Measurements from ENCODE around the gene OR2AT4.

- no peak for TF ChIP-seq CTCF (conservative IDR thresholded peaks at IDR 0.05; ENCODE audit: low read depth, low read length)
- TF ChIP-seq USF2 (IDR thresholded peaks at IDR 0.05; ENCODE audit: low read depth, low read length): no peak
These were observed 60.6 kb downstream of the OR2AT4 start for GRCh38 chr11:75035911-75036565.

Measured in IMR-90 (cell line).